ENCODE data around the gene MRPS9. TPM values are rescaled to one million over a fixed set of nuclear protein-coding genes. Genes with fewer than 3 reads are reported as not detected.
A peak's percentile ranks its signal among the peaks of the same experiment; 100 is the strongest.

The MRPS9 gene
- polyA plus RNA-seq (2011; rRNA removed): 27.5 and 36.1 TPM in 2 replicates
- 21.2 and 22.0 TPM in 2 replicates for polyA minus RNA-seq (2011; rRNA and poly(A)+ RNA removed)

GRCh38 chr2:105037572-105038382 lies at the start of gene MRPS9:
TSS of gene MRPS9 (plus strand) at chr2:105038069. CDS start at chr2:105038093, 24 bp downstream.
- DNase-seq (ENCODE audit: low read depth, low spot score): peak; percentile 94
- H3K4me3 ChIP-seq (ENCODE audit: low read depth, low read length): peak within 1 kb of the TSS; percentile 90
- ChIA-PET POLR2A (interaction anchor here (0.9 to 1.0 kb wide), 2 partner anchors 16 to 32 kb away, joined by 4 to 5 read pairs; no protein-coding TSS in a partner anchor), CTCF (interaction anchor here (1.4 kb wide), 1 partner anchor 18 kb away, joined by 4 read pairs; no protein-coding TSS in a partner anchor)
- peak within 1 kb of the TSS; percentile 71 for H3K27ac ChIP-seq (ENCODE audit: low read depth, low read length)
- H3K27me3 ChIP-seq (ENCODE audit: control insufficient read depth, insufficient read depth, low read length): no peaks in the 10 kb centered on the region
- no peak for TF ChIP-seq CTCF (IDR thresholded peaks at IDR 0.05; ENCODE audit: low read depth, low read length)
- no peaks in the 10 kb centered on the region for H3K9me3 ChIP-seq (ENCODE audit: control insufficient read depth, insufficient read depth, low read length)

DNA sequence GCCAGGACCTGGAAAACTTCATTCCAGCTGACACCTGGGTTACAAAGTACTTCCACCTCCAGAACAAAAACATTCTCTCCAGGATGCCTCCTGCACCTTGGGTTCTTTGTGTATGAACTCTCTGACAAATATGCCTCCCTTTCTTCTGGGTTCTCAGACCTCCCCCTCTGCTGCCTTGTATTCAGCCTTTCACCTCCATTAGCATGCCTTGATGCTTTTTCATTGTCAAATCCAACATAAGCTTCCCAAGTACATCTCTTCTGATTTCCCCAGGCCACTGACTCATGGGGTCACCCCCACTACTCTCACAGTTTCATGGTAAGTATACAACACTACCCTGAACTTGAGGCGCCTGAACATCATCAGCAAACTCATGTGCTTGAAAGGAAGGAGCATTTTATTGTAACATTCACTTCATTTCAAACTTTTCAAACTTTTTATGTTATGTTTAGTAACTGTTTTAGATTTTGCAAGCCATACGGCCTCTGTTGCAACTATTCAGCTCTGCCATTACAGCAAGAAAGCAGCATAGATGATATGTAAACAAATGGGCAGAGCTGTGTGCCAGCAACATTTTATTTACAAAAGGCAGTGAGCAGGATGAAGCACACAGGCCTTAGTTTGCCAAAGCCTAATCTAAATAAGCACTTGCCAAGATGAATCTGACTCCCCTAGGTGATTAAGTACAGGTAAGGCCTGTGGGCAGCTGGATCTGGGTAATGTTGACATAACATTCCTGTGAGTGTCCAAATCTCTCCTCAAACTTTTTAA lies 32.5 kb upstream of the MRPS9 start:
- peak; percentile 2 for DNase-seq (ENCODE audit: low read depth, low spot score)
- CTCF ChIA-PET: no interaction called here
- H3K4me3 ChIP-seq (ENCODE audit: low read depth, low read length): no peak overlapping the region
- POLR2A ChIA-PET: interaction anchor here (1.1 kb wide), 1 partner anchor 32 kb away, joined by 4 read pairs; the partner anchor contains the start of gene MRPS9
- no peak for TF ChIP-seq CTCF (IDR thresholded peaks at IDR 0.05; ENCODE audit: low read depth, low read length)
- H3K27me3 ChIP-seq (ENCODE audit: control insufficient read depth, insufficient read depth, low read length): no peaks in the 10 kb centered on the region
- no peak overlapping the region for H3K27ac ChIP-seq (ENCODE audit: low read depth, low read length)
- no peaks in the 10 kb centered on the region for H3K9me3 ChIP-seq (ENCODE audit: control insufficient read depth, insufficient read depth, low read length)

DNA sequence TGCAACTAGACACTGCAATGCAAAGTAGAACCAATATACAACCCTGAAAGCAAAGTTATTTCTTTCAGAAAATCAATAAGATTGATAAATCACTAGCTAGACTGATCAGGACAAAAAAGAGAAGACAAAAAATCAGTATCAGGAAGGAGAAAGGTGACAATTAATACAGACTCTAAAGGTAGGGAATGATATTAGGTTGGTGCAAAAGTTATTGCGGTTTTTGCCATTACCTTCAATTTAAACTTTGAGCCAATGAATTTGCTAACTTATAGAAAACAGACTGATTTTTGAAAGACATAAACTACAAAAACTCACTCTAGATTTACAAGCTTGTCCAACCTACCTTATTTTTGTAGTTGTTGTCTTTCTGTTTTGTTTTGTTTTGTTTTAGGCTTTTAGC lies 30.5 kb upstream of the MRPS9 start:
- DNase-seq (ENCODE audit: low read depth, low spot score): no peak
- Histone ChIP-seq H3K27me3 (ENCODE audit: control insufficient read depth, insufficient read depth, low read length) (no peaks in the 10 kb centered on the region), H3K9me3 (ENCODE audit: control insufficient read depth, insufficient read depth, low read length) (no peaks in the 10 kb centered on the region), H3K4me3 (ENCODE audit: low read depth, low read length) (no peak overlapping the region), H3K27ac (ENCODE audit: low read depth, low read length) (no peak overlapping the region)
- ChIA-PET CTCF (interaction anchor here (1.5 kb wide), 1 partner anchor 158 kb away, joined by 3 read pairs; no protein-coding TSS in a partner anchor), POLR2A (no interaction called here)
- no peak for TF ChIP-seq CTCF (IDR thresholded peaks at IDR 0.05; ENCODE audit: low read depth, low read length)

DNA sequence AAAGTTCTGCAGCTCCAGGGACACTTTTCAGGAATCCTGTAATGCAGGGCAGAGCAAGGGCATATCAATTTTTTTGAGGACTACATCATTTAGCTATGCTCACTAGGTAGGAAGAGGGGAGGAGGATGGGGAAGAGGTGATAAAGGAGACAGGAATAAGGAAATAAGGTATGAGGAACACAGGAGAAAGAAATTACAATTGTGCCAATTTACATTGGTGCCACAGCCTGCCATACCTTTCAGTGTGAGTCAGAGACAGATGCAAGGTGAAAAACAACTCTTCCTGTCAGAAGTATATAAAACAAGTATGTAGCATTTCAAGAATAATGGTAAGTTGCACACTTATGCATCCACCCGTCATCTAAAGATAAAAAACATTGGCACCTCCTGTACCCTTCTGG lies 5.4 kb upstream of the MRPS9 start:
- DNase-seq (ENCODE audit: low read depth, low spot score): no peak
- Histone ChIP-seq H3K27me3 (ENCODE audit: control insufficient read depth, insufficient read depth, low read length) (no peaks in the 10 kb centered on the region), H3K4me3 (ENCODE audit: low read depth, low read length) (no peak overlapping the region), H3K27ac (ENCODE audit: low read depth, low read length) (no peak overlapping the region), H3K9me3 (ENCODE audit: control insufficient read depth, insufficient read depth, low read length) (no peaks in the 10 kb centered on the region)
- no peak for TF ChIP-seq CTCF (IDR thresholded peaks at IDR 0.05; ENCODE audit: low read depth, low read length)
- POLR2A ChIA-PET: no interaction called here
- CTCF ChIA-PET: no interaction called here
